Spleen (tissue), 7 donors: ENCODE data around the gene EVL.

Experiments
- CTCF ChIP-seq, 11 experiments: fragments of 200-600 bp in 7 of 11; fragments of 450-650 bp in 4 of 11; sonication (generic) in 4 of 11; IDR thresholded peaks in 8 of 11; conservative IDR thresholded peaks in 3 of 11; 1 replicate in 7 of 11; 2 replicates in 4 of 11; pipeline versions ENCODE4 v1.4.0 to v1.8.0; 2016 to 2021; ENCODE audit warnings: antibody characterized with exemption in 11 of 11, inconsistent platforms in 4 of 11, mild to moderate bottlenecking in 1 of 11
- POLR2A ChIP-seq, 3 donors: fragments of 450-650 bp; IDR thresholded peaks; one replicate each; pipeline ENCODE4 v1.5.1; 2017; ENCODE audit warnings: antibody characterized with exemption in 3 of 3, mild to moderate bottlenecking in 1 of 3
- POLR2AphosphoS5 ChIP-seq, 3 donors: sonication (generic); formaldehyde crosslinking; IDR thresholded peaks; one replicate each; pipeline ENCODE4 v1.5.1; 2017; ENCODE audit warnings: antibody characterized with exemption in 3 of 3
- donor health status: DM: no; HTN: no; CAD: no; lungs with moderate emphysema.
- donor health status: DM: no; HTN: no; CAD: no.
- donor health status: DM: no; HTN: no; CAD: no.

DNA sequence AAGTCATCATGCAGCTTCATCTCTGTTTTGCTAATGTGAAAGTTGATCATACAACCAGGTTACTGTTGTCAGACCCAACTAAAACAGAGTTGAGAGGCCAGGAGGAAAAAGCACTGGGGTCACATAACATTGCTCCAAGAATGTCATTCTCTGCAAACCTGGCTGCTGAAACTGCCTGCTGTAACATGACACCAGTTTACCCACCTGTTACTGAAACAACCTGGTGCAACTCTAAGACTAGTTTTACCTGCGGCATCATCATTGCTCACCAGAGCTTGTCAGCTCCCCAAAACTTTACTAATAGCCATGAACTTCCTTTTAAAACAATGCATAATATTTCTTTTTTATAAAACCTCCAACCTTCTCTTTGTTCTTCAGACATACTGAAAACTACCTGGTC is 124.9 kb downstream of the EVL start:
- TF ChIP-seq CTCF (IDR thresholded peaks at IDR 0.05 in 8 of 11, conservative IDR thresholded peaks at IDR 0.05 in 3 of 11) = no peak
- TF ChIP-seq POLR2A (IDR thresholded peaks at IDR 0.05) = no peak
- no peak for TF ChIP-seq POLR2AphosphoS5 (IDR thresholded peaks at IDR 0.05)
